GM12872 (cell line): Measurements from ENCODE around the gene PRR3.

ENCODE experiments used
- TF ChIP-seq, protein P1 (sequence below): IDR thresholded peaks from 3 replicates; pipeline ENCODE4 v1.5.1; 2011; ENCODE audit warnings: low read depth, mild to moderate bottlenecking, low read length, moderate library complexity; ENCODE audit not compliant: insufficient read depth

Gene PRR3

DNA sequence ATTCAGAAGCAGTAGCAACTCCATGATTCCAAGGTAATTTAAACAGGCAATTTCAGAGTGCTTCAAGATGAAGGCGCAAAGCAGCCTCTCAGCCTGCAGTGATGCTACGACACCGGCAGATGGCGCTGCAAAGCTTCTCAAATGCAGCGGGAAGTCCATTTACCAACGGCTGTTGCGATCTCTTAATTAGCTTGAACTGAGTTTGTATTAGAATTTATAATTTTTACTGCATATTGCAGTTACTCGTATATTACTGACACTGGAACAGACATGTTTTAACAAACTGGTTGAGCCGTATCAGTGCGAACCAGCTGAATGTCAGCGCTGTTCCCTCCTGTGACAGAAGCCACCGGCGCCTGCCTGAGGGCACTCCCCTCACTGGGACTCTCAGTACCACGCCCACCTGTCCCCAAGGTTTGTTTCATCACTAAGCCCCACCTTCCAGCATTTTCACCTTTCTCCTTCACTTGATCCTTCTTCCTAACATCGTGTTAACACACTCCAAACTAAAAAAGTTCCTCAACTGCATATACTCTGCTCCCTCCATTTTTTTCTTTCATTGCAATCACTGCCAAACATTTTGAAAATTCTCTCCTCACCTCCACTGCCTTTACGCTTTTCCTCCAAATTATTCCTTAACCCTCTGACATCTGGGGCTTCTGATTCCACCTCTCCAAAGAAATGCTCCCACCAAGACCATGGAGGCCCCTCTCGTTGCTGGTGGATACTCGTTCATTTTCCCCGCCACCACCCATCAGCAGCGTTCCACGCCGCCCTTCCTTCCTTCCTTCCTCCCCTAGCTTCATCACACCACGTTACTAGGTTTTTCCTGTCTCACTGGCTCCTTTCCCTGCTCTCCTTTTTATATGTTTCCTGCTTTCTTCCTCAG lies 15.3 kb upstream of the PRR3 start:
- TF ChIP-seq, protein P1, sequence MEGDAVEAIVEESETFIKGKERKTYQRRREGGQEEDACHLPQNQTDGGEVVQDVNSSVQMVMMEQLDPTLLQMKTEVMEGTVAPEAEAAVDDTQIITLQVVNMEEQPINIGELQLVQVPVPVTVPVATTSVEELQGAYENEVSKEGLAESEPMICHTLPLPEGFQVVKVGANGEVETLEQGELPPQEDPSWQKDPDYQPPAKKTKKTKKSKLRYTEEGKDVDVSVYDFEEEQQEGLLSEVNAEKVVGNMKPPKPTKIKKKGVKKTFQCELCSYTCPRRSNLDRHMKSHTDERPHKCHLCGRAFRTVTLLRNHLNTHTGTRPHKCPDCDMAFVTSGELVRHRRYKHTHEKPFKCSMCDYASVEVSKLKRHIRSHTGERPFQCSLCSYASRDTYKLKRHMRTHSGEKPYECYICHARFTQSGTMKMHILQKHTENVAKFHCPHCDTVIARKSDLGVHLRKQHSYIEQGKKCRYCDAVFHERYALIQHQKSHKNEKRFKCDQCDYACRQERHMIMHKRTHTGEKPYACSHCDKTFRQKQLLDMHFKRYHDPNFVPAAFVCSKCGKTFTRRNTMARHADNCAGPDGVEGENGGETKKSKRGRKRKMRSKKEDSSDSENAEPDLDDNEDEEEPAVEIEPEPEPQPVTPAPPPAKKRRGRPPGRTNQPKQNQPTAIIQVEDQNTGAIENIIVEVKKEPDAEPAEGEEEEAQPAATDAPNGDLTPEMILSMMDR, result peak; percentile 98

DNA sequence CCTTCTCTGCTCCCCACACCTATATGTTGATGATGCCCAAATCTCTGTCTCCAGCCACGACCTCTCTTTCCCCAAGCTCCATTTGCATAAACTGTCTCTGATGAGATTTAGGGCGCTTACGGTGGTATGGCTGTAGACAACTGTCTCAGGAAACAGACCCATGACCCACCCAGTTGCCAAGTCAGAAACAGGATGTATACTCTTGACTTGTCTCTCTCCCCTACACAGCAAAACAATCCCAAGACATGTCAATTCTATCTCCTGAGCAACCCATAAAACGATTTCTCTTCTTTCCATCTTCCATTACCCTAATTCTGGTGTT lies 14.7 kb upstream of the PRR3 start:
- TF ChIP-seq, protein P1, result no peak

DNA sequence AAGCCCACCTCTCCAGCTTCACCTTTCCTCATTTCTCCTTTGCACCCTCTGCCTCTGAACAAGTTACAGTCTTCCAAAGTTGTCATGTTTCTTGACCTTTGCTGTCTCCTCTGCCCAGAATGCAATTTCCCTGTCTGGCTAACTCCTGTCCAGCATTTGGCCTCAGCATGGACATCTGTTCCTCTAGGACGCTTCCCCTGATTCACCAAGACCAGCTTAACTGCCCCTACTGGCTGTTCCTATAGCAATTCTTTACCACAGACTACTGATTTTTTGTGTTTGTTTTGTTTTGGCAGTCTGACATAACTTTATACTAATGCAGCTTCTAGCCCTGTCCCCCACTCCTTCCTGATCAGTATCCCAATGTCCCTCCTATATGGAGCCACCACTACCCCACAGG lies 14.2 kb upstream of the PRR3 start:
- TF ChIP-seq, protein P1, result no peak

DNA sequence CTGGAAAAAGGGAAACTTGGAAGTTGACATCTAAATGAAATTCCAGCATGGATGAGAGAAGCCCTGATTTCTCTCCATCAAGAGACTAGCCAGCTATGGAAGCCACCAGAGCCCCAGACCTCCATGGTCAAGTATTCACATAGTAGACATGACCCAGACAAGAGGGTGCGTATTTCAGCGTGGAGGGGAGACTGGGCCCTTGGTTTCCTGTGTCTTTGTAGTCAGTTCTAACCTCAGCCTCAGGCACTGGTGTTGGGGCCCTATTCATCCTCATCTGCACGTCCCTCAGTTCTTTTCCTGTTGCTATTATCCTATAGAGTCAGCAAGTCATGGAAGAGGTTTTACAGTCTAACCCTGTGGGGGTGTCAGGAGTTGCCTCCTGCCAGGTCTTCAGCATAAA lies 13.3 kb upstream of the PRR3 start:
- TF ChIP-seq, protein P1, result no peak

DNA sequence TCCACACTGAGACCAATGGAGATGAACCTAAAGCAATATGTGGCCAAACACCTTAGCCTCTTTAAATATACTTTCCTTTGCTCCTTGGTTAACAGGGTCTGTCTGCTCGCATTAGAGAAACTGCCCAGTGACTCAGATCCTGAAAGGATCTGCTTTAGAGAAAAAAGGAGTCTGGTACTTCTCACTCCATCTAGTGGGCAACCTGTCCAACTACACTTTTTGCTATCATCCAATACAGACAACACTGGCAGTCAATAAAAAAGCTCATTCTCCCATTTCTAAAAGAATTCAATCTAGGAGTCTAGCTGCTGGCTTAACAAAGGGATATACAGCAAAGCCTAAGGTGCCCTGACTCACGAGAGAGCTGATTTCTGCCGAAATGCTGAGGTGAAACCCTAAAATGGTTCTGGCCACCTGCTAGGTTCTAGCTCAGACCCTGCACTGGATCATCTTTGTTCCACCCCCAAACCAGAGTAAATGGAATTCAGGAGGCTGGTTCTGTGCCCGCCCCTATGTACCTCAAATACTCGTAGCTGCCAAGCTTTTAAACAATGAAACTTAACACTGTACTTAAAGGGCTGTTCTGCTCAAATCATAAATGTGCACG lies 12.3 kb upstream of the PRR3 start:
- TF ChIP-seq, protein P1, result peak; percentile 88

DNA sequence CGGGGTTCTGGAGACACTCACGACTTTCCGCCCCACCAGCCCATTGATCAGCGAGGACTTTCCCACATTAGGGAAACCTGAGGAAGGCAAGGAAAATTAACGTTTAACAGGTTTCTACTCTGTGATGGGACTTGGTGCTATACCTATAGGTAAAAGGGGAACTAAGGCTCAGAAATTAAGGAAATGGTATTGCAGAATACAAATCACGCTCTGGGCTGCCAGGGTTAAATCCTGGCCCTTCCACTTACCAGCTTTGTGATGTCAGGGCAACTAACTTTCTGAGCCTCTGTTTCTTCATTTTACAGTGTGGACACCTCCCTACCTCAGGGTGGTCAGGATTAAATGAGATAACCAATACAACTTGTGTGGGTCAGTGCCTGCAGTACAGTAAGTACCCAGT lies 9.6 kb upstream of the PRR3 start:
- TF ChIP-seq, protein P1, result no peak

DNA sequence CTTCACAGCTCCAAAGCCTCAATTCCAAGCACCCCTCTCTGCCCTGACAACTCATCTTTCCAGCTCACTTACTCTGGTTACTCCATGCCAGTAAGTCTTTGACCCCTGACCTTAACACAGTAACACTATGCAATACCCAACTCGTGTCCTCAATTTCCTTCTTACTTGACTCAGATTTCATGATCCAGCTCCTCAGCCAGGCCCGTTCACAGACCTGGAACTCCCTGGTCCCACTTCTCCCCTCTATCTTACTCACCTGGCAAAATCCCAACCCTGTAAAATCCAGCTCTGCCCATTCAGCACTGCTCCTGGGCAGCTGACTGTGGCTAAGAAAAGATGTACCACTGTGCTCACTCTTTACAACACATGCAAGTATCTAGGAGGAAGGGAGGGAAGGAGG lies 8.7 kb upstream of the PRR3 start:
- TF ChIP-seq, protein P1, result no peak
